Inflammatory macrophage treated with lipopolysaccharide for 4 hours (primary cell): Measurements from ENCODE around the gene KREMEN2.

Experiments
- DNase-seq: peaks from one replicate; pipeline ENCODE4 v3.0.0-alpha.2; 2020

KREMEN2 gene

GRCh38 chr16:2980227-2981176, 16.4 kb downstream of the KREMEN2 start, which contains the start of gene PKMYT1:
PKMYT1 (minus strand) TSS chr16:2980446; CDS start chr16:2979657, 789 bp downstream.
- DNase-seq, result peak; percentile 92

- no peak for DNase-seq
These were observed 17.3 kb downstream of the KREMEN2 start for GRCh38 chr16:2981177-2981898.

- no peak for DNase-seq
These were observed 17.8 kb downstream of the KREMEN2 start for GRCh38 chr16:2981899-2982250.

- DNase-seq, result no peak
These were observed 18.3 kb downstream of the KREMEN2 start for GRCh38 chr16:2982402-2982801.

- DNase-seq, result peak; percentile 76
These were observed 19.6 kb downstream of the KREMEN2 start for GRCh38 chr16:2983706-2984136.

GRCh38 chr16:2985462-2985861, 21.4 kb downstream of the KREMEN2 start:
- DNase-seq, result no peak

GRCh38 chr16:2985893-2986355, 21.8 kb downstream of the KREMEN2 start:
- DNase-seq, result no peak

- DNase-seq, result no peak
These were observed 22.6 kb downstream of the KREMEN2 start for GRCh38 chr16:2986623-2987188.

GRCh38 chr16:2987286-2987685, 23.2 kb downstream of the KREMEN2 start:
- no peak for DNase-seq

- DNase-seq, result no peak
These were observed 23.8 kb downstream of the KREMEN2 start for GRCh38 chr16:2987833-2988232.

- no peak for DNase-seq
These were observed 24.6 kb downstream of the KREMEN2 start for GRCh38 chr16:2988590-2989099.

GRCh38 chr16:2990891-2991290, 26.8 kb downstream of the KREMEN2 start:
- DNase-seq, result no peak

GRCh38 chr16:2991566-2992261, 27.6 kb downstream of the KREMEN2 start:
- no peak for DNase-seq

- no peak for DNase-seq
These were observed 28.5 kb downstream of the KREMEN2 start for GRCh38 chr16:2992383-2993081.

GRCh38 chr16:2996298-2996697, 32.2 kb downstream of the KREMEN2 start:
- no peak for DNase-seq

- no peak for DNase-seq
These were observed 35.9 kb downstream of the KREMEN2 start for GRCh38 chr16:2999929-3000328.

- no peak for DNase-seq
These were observed 36.5 kb downstream of the KREMEN2 start for GRCh38 chr16:3000540-3000939.

GRCh38 chr16:3001316-3001715, 37.2 kb downstream of the KREMEN2 start:
- DNase-seq, result no peak

- peak; percentile 99 for DNase-seq
These were observed 39.7 kb downstream of the KREMEN2 start for GRCh38 chr16:3003582-3004270.

- DNase-seq, result peak; percentile 9
These were observed 40.2 kb downstream of the KREMEN2 start for GRCh38 chr16:3004319-3004718.

GRCh38 chr16:3004781-3005284, 40.8 kb downstream of the KREMEN2 start:
- DNase-seq, result peak; percentile 6
